ENCODE data around the gene DLG2. TPM values are rescaled to one million over a fixed set of nuclear protein-coding genes. Genes with fewer than 3 reads are reported as not detected.
"Not testable (repeated sequence)": the region's sequence is repeated elsewhere in the genome, so short reads cannot be mapped to it uniquely, and the experiment has no call there.

The DLG2 gene
- total RNA-seq, 1 donor from 2014 or later = 0.18 TPM

GRCh38 chr11:84319863-84320262, 1307.3 kb downstream of the DLG2 start:
- DNase-seq (ENCODE audit: extremely low read depth, low read depth, low spot score) = no peak

GRCh38 chr11:84316866-84317555, 1310.1 kb downstream of the DLG2 start:
- DNase-seq (ENCODE audit: extremely low read depth, low read depth, low spot score) = no peak

GRCh38 chr11:84313830-84314359, 1313.2 kb downstream of the DLG2 start:
- DNase-seq (ENCODE audit: extremely low read depth, low read depth, low spot score) = no peak

- DNase-seq (ENCODE audit: extremely low read depth, low read depth, low spot score) = no peak
Observed at GRCh38 chr11:84310268-84310667, 1316.9 kb downstream of the DLG2 start.

GRCh38 chr11:84308491-84308890, 1318.7 kb downstream of the DLG2 start:
- DNase-seq (ENCODE audit: extremely low read depth, low read depth, low spot score) = not testable (repeated sequence)

- DNase-seq (ENCODE audit: extremely low read depth, low read depth, low spot score) = no peak
Observed at GRCh38 chr11:84300092-84300491, 1327.1 kb downstream of the DLG2 start.

- no peak for DNase-seq (ENCODE audit: extremely low read depth, low read depth, low spot score)
Observed at GRCh38 chr11:84297570-84297969, 1329.6 kb downstream of the DLG2 start.

- DNase-seq (ENCODE audit: extremely low read depth, low read depth, low spot score) = no peak
Observed at GRCh38 chr11:84295815-84296214, 1331.3 kb downstream of the DLG2 start.

- DNase-seq (ENCODE audit: extremely low read depth, low read depth, low spot score) = no peak
Observed at GRCh38 chr11:84292955-84293354, 1334.2 kb downstream of the DLG2 start.

- no peak for DNase-seq (ENCODE audit: extremely low read depth, low read depth, low spot score)
Observed at GRCh38 chr11:84292006-84292405, 1335.1 kb downstream of the DLG2 start.

GRCh38 chr11:84290647-84291046, 1336.5 kb downstream of the DLG2 start:
- no peak for DNase-seq (ENCODE audit: extremely low read depth, low read depth, low spot score)

- no peak for DNase-seq (ENCODE audit: extremely low read depth, low read depth, low spot score)
Observed at GRCh38 chr11:84289381-84289906, 1337.7 kb downstream of the DLG2 start.

GRCh38 chr11:84273541-84273940, 1353.6 kb downstream of the DLG2 start:
- no peak for DNase-seq (ENCODE audit: extremely low read depth, low read depth, low spot score)

GRCh38 chr11:84270466-84270865, 1356.7 kb downstream of the DLG2 start:
- no peak for DNase-seq (ENCODE audit: extremely low read depth, low read depth, low spot score)

GRCh38 chr11:84264066-84264465, 1363.1 kb downstream of the DLG2 start:
- no peak for DNase-seq (ENCODE audit: extremely low read depth, low read depth, low spot score)

GRCh38 chr11:84261707-84262106, 1365.4 kb downstream of the DLG2 start:
- no peak for DNase-seq (ENCODE audit: extremely low read depth, low read depth, low spot score)

- no peak for DNase-seq (ENCODE audit: extremely low read depth, low read depth, low spot score)
Observed at GRCh38 chr11:84260862-84261261, 1366.3 kb downstream of the DLG2 start.

- DNase-seq (ENCODE audit: extremely low read depth, low read depth, low spot score) = no peak
Observed at GRCh38 chr11:84256618-84257017, 1370.5 kb downstream of the DLG2 start.

GRCh38 chr11:84255483-84255882, 1371.7 kb downstream of the DLG2 start:
- no peak for DNase-seq (ENCODE audit: extremely low read depth, low read depth, low spot score)

GRCh38 chr11:84250834-84251613, 1376.1 kb downstream of the DLG2 start:
- no peak for DNase-seq (ENCODE audit: extremely low read depth, low read depth, low spot score)

- DNase-seq (ENCODE audit: extremely low read depth, low read depth, low spot score) = no peak
Observed at GRCh38 chr11:84249344-84250135, 1377.6 kb downstream of the DLG2 start.

Data from glomerular endothelial cell (primary cell).